ENCODE measurements around the gene GMCL2. TPM values are rescaled to one million over a fixed set of nuclear protein-coding genes. Genes with fewer than 3 reads are reported as not detected.
A peak's percentile ranks its signal among the peaks of the same experiment; 100 is the strongest.

The GMCL2 gene
- total and polyA plus RNA-seq, 9 donors, result 0.08 TPM; not detected in 8

GRCh38 chr5:178143246-178143645 is 43.9 kb downstream of the GMCL2 start:
- peak overlapping the region; percentile 72 for H3K27ac ChIP-seq (ENCODE audit: low read length)
- H3K36me3 ChIP-seq (ENCODE audit: control insufficient read depth, insufficient read depth, low read length), result peaks cover 67% of the 10 kb centered on the region
- H3K4me3 ChIP-seq (ENCODE audit: low read length), result no peak overlapping the region
- H3K27me3 ChIP-seq (ENCODE audit: control insufficient read depth, insufficient read depth, low read length), result no peaks in the 10 kb centered on the region
- DNase-seq, result no peak
- H3K9me3 ChIP-seq (replicated peaks; ENCODE audit: control insufficient read depth, low read depth, low read length), result no peaks in the 10 kb centered on the region
- WGBS (ENCODE audit: insufficient coverage), result 46% methylated on average over 4 of the region's 6 CpGs
- H3K4me1 ChIP-seq (ENCODE audit: control insufficient read depth, insufficient read depth, low read length), result peaks cover 33% of the 10 kb centered on the region

- DNase-seq, result no peak
- Histone ChIP-seq H3K9me3 (replicated peaks; ENCODE audit: control insufficient read depth, low read depth, low read length) (no peaks in the 10 kb centered on the region), H3K36me3 (ENCODE audit: control insufficient read depth, insufficient read depth, low read length) (peaks cover 67% of the 10 kb centered on the region), H3K27me3 (ENCODE audit: control insufficient read depth, insufficient read depth, low read length) (no peaks in the 10 kb centered on the region), H3K27ac (ENCODE audit: low read length) (no peak overlapping the region), H3K4me1 (ENCODE audit: control insufficient read depth, insufficient read depth, low read length) (peaks cover 31% of the 10 kb centered on the region), H3K4me3 (ENCODE audit: low read length) (no peak overlapping the region)
- WGBS (ENCODE audit: insufficient coverage), result 86% methylated on average over 14 of the region's 20 CpGs
Observed at GRCh38 chr5:178142642-178143041, 44.5 kb downstream of the GMCL2 start.

GRCh38 chr5:178141550-178141949 is 45.6 kb downstream of the GMCL2 start:
- no peak for DNase-seq
- Histone ChIP-seq H3K9me3 (replicated peaks; ENCODE audit: control insufficient read depth, low read depth, low read length) (no peaks in the 10 kb centered on the region), H3K27ac (ENCODE audit: low read length) (no peak overlapping the region), H3K4me3 (ENCODE audit: low read length) (no peak overlapping the region), H3K36me3 (ENCODE audit: control insufficient read depth, insufficient read depth, low read length) (peaks cover 61% of the 10 kb centered on the region), H3K4me1 (ENCODE audit: control insufficient read depth, insufficient read depth, low read length) (peaks cover 31% of the 10 kb centered on the region), H3K27me3 (ENCODE audit: control insufficient read depth, insufficient read depth, low read length) (no peaks in the 10 kb centered on the region)
- WGBS (ENCODE audit: insufficient coverage), result 100% methylated on average over 1 of the region's 4 CpGs

- 90% methylated on average over 11 of the region's 12 CpGs for WGBS (ENCODE audit: insufficient coverage)
- Histone ChIP-seq H3K27ac (ENCODE audit: low read length) (no peak overlapping the region), H3K27me3 (ENCODE audit: control insufficient read depth, insufficient read depth, low read length) (no peaks in the 10 kb centered on the region), H3K4me3 (ENCODE audit: low read length) (no peak overlapping the region), H3K9me3 (replicated peaks; ENCODE audit: control insufficient read depth, low read depth, low read length) (no peaks in the 10 kb centered on the region), H3K4me1 (ENCODE audit: control insufficient read depth, insufficient read depth, low read length) (peaks cover 12% of the 10 kb centered on the region), H3K36me3 (ENCODE audit: control insufficient read depth, insufficient read depth, low read length) (peaks cover 60% of the 10 kb centered on the region)
- DNase-seq, result no peak
Observed at GRCh38 chr5:178137991-178138390, 49.2 kb downstream of the GMCL2 start.

- Histone ChIP-seq H3K9me3 (replicated peaks; ENCODE audit: control insufficient read depth, low read depth, low read length) (no peaks in the 10 kb centered on the region), H3K4me1 (ENCODE audit: control insufficient read depth, insufficient read depth, low read length) (peaks cover 3% of the 10 kb centered on the region), H3K4me3 (ENCODE audit: low read length) (no peak overlapping the region), H3K27ac (ENCODE audit: low read length) (no peak overlapping the region), H3K36me3 (ENCODE audit: control insufficient read depth, insufficient read depth, low read length) (peaks cover 52% of the 10 kb centered on the region), H3K27me3 (ENCODE audit: control insufficient read depth, insufficient read depth, low read length) (no peaks in the 10 kb centered on the region)
- no peak for DNase-seq
- WGBS (ENCODE audit: insufficient coverage), result 94% methylated on average over 9 of the region's 10 CpGs
Observed at GRCh38 chr5:178136990-178137389, 50.2 kb downstream of the GMCL2 start.

Other genes with a start within 250 kb of the GMCL2 start
- not detected for gene PROP1, start 191.1 kb downstream of the GMCL2 start, total RNA-seq
- under 1 TPM in 1 of 8 donors, not detected in 7; 0.08 TPM for gene PROP1, start 191.1 kb downstream of the GMCL2 start, polyA plus RNA-seq (ENCODE audit: insufficient read depth in 1 of 8, insufficient read length in 8 of 8, low replicate concordance in 1 of 8)
- 19.6 TPM for gene N4BP3, start 73.8 kb downstream of the GMCL2 start, total RNA-seq
- gene N4BP3, start 73.8 kb downstream of the GMCL2 start, polyA plus RNA-seq (ENCODE audit: insufficient read depth in 1 of 8, insufficient read length in 8 of 8, low replicate concordance in 1 of 8), result 10 to 100 TPM; 16.7 to 29.1 (median 22.9) TPM
- gene RMND5B, start 56.4 kb downstream of the GMCL2 start, total RNA-seq, result 22.6 TPM
- gene RMND5B, start 56.4 kb downstream of the GMCL2 start, polyA plus RNA-seq (ENCODE audit: insufficient read depth in 1 of 8, insufficient read length in 8 of 8, low replicate concordance in 1 of 8), result 10 to 100 TPM; 27.6 to 38.6 (median 32.0) TPM
- 103 TPM for gene NHP2, start 33.5 kb downstream of the GMCL2 start, total RNA-seq
- 100 to 1,000 TPM; 110 to 129 (median 117) TPM for gene NHP2, start 33.5 kb downstream of the GMCL2 start, polyA plus RNA-seq (ENCODE audit: insufficient read depth in 1 of 8, insufficient read length in 8 of 8, low replicate concordance in 1 of 8)
- 29.8 TPM for gene HNRNPAB, start 17.2 kb upstream of the GMCL2 start, total RNA-seq
- gene HNRNPAB, start 17.2 kb upstream of the GMCL2 start, polyA plus RNA-seq (ENCODE audit: insufficient read depth in 1 of 8, insufficient read length in 8 of 8, low replicate concordance in 1 of 8), result 100 to 1,000 TPM in 5 of 8 donors, 10 to 100 TPM in 3; 82.3 to 125 (median 102) TPM
- gene PHYKPL, start 45.4 kb upstream of the GMCL2 start, total RNA-seq, result 42.2 TPM
- gene PHYKPL, start 45.4 kb upstream of the GMCL2 start, polyA plus RNA-seq (ENCODE audit: insufficient read depth in 1 of 8, insufficient read length in 8 of 8, low replicate concordance in 1 of 8), result 10 to 100 TPM; 36.0 to 81.7 (median 48.5) TPM

Data from muscle of leg (tissue), 11 donors.